ENCODE data around the gene DTX1.
"Not testable (repeated sequence)": the region's sequence is repeated elsewhere in the genome, so short reads cannot be mapped to it uniquely, and the experiment has no call there.

Gene DTX1

DNA sequence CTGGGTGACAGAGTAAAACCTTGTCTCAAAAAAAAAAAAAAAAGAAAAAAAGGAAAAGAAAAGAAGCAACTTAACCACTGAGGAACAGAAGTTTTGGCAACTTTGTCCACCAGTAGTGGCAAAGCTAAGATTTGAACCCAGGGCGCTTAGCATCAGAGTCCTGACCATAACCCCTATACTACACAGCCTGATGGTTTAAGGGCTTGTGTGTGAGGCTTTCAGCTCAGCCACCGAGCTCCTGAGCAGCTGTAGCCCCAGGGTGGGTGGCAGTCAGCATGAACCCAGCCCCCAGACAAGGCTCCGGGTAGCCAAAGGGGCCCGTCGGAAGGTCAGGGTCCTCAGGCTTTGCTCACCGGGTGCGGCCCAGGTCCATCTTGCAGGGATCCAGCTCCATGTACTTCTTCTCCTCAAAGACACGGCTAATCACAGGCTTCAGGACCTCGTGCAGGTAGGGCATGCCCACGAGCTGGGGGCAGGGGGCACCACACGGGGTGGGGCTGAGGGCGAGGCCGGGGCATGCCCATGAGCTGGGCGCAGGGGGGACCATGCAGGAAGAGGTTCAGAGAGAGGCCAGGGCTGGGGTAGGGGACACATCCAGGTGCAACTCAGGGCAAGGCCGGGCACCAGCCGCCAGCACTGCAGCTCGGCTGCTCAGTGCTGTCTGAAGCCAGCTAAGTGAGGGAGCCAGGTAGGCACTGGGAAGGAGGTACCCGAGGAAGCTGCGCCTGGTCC lies 58.1 kb downstream of the DTX1 start:
- no peak for DNase-seq (ENCODE audit: low read depth)

DNA sequence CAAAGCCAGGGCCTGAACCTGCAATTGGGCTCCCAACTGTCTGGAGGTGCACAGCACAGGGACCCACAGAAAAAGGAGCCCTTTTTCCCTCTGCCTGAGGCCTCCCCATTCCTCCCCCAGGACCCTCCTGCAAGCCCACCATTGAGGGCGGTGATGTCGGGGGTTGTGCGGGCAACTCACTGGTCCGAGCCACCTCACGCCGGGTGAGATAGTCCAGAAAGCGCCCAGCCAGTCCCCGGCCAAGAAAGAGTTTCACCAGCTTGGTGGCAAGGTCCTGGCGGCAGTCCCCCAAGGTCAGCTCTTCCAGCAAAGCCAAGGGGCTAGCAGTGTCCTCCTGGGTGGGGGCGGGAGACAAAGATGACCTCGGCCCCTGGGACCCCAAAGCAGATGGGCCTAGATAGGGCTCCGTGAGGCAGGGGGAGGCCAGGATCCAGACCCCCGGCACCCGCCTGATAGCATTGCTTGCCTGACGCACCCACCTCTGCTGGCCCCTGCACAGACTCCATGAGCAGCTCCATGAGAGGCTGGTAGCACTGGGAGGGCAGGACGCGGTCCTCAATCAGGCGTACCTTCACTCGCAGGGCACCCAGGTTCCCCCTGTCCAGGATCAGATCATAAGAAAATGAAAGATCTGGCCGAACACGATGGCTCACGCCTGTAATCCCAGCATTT lies 59.1 kb downstream of the DTX1 start:
- no peak for DNase-seq (ENCODE audit: low read depth)

DNA sequence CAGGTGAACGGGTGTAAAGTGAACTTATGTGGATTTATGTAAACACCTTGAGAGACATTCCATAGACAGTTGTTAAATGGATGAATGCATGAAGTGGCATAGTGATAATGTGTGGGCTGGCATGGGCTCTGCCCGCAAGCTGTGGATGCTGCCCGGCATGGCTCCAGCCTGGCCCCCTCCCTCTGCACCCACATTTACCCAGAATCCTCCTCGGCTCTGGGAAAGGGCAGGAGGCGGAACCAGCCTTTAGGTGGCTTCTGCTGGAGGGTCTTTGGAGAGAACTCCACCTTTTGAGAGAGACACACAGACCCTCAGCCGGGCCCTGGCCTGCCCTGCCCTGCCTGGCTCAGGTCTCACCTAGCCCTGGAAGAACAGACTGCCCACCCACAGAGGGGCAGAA lies 60.3 kb downstream of the DTX1 start:
- no peak for DNase-seq (ENCODE audit: low read depth)

DNA sequence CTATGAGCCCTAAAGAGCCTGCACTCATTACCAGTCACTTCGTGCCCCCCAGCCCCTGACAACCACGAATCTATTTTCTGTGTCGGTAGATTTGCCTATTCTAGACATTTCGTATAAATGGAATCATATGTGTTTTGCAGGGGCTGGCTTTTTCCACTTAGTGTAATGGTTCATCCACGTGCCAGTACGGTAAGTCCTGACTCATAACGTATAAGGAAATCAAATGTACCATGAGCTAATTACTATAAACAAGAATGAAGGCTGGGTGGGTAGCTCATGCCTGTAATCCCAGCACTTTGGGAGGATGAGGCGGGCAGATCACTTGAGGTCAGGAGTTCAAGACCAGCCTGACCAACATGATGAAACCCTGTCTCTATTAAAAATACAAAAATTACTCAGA lies 61.2 kb downstream of the DTX1 start:
- DNase-seq (ENCODE audit: low read depth): not testable (repeated sequence)

DNA sequence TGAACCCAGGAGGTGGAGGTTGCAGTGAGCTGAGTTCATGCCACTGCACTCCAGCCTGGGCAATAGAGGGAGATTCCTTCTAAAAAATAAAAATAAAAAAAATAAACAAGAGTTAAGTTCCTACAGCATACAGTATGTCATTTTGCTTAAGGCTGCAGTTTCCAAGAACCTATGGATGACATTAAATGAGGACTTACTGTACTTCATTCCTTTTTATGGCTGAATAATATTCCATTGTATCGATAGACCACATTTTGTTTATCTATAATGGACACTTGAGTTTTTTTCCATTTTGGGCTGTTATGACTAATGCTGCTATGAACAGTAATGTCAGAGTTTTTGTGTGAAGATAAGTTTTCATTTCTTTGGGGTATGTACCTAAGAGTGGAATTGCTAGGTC lies 61.6 kb downstream of the DTX1 start:
- no peak for DNase-seq (ENCODE audit: low read depth)

DNA sequence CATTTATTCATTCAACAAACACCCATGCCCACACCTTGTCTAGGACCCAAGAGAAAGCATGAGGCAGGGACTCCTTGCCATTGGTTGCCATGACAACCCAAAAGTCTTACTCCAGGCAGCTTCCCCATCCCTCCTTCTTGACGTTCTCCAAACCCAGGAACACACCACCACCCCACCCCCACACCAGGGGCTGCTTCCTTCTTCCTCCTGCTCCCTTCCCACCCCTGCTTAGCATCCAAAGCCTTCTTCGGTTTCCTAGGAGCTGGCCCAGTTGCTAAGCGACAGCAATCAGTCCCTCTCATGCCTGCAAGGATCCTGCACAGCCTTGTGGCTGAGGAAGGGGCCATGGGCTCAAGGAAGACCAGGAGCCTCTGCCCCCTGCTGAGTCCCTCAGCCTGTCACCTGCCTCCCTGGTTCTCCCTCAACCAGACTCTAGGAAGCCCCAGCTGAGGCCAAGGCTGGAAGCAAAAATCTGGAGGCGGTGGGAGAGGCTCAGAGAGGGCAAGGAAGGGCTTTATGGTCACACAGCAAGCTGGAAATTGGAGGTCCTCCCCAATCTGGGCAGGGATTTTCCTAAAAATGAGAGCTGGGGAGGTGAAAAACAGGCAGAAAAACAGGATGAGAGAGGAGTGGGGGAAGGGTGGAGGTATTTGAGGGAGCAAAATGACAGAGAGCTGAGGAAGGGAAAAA lies 63.6 kb downstream of the DTX1 start:
- DNase-seq (ENCODE audit: low read depth): no peak

DNA sequence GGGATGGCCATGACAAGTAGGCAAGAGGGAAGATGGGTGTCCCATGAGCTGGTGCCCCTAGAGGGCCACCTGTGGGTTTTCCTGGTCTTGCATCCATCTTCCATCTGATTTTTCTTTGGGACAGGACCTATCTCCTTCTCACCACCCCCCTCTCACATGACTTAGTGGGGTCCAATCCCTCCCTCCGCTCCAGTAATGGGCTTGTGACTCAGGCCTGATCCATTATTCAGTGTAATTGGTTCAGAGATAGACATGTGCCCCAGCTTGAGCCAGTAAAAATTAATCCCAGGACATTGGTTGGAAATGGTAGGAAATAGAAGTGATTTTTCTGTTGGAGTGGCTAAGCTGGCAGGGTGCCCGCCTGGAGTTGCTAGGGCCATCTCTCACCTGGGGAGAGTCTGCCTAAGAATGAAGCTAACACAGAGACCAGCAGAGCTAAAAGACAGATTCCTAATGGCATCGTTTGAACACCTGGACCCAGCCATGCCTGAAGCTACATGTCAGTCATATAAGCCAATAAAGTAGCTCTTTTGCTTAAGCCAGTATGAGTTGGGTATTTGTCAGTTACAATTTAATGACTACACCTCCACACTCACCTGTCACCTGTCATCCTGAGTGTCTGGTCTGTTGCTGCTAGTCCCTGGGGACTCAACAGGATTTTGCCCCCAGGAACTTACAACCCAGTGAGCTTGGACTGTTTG lies 64.3 kb downstream of the DTX1 start:
- DNase-seq (ENCODE audit: low read depth): no peak

DNA sequence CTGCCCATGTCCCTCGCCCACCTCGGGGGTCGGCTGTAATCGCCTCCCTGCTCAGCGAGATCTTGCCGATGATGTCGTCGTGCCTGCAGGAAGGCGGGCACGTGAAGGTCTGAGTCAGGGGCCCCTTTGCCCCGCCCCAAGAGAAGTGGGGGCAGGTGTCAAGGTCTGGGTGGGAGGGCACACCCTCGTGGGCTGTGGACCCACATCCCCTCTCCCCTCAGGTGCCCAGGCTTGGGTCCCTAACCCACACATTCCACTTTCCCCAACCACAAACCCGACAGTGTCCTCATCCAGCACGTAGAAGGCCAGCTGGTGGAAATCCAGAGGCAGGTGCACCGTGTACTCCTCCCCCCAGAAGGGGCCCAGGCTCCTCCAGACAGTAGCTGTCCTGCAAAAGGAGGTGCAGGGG lies 71.3 kb downstream of the DTX1 start:
- no peak for DNase-seq (ENCODE audit: low read depth)

DNA sequence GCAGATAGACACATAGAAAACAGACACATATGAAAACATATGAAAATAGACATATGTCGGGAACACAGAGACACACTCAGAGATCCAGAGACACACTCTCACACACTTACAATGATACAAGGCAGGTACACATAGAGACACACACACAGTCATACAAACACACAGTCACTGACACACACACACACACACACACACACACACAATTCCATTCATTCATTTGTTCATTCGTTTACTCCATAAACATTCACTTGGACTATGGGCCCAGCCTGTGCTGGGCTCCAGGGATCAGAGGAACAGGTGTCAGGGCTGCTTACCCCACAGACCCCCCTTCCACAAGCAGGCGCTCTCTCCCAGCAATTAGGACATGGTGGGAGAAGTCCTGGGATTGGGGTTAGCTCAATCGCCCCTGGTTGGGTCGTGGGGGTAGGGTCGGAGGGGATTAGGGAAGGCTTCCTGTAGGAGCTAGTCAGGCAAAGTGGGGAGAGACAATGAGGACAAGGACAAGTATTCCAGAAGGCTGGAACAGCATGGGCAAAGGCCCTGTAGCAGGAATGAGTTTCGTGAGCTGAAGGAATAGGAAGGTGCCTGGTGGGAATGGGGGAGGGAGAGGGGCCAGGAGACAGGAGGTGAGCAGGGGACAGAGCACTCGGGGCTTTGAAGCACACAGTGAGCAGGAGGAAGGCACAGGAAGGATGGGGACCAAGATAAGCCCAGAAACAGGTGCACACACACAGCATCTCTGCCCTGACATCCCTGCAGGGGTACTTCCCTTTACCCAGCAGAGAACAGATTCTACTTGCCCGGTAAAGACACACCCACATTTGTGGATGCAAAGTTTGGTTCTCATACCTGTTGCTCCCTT lies 72.5 kb downstream of the DTX1 start:
- DNase-seq (ENCODE audit: low read depth): no peak

DNA sequence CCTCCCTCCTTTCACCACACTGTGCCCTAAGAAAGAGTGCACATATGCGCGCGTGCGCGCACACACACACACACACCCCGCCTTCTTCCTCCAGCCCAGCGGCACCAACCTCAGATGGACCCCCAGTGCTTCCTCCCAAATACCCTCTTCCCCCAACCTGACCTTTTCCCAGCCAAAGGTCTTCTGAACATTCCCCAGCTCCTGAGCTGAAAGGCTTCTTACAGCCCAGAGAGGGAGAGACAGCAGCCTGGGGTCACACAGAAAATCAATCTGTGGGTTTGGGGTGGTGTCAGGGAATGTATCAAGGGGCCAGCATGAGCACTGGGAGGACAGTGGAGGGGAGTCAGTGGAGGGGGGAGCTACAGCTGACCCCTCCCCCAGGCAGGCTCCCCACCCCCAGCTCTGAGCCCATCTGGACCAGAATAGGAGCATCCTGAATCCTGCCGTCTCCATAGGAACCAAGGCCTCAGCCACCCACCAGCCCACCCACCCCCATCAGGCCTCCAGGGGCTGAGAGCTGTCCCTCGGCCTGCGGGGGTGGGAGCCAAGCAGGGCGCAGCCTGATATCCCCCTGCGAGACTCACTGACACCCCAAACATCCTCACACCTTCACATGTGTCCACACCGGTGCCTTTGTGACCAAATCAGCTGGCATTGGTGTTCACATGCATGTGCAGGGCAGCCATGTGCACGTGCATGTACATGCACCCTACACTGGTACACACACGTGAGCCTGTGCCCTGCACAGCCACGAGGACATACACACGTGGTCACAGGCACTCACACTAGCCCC lies 73.3 kb downstream of the DTX1 start:
- no peak for DNase-seq (ENCODE audit: low read depth)

DNA sequence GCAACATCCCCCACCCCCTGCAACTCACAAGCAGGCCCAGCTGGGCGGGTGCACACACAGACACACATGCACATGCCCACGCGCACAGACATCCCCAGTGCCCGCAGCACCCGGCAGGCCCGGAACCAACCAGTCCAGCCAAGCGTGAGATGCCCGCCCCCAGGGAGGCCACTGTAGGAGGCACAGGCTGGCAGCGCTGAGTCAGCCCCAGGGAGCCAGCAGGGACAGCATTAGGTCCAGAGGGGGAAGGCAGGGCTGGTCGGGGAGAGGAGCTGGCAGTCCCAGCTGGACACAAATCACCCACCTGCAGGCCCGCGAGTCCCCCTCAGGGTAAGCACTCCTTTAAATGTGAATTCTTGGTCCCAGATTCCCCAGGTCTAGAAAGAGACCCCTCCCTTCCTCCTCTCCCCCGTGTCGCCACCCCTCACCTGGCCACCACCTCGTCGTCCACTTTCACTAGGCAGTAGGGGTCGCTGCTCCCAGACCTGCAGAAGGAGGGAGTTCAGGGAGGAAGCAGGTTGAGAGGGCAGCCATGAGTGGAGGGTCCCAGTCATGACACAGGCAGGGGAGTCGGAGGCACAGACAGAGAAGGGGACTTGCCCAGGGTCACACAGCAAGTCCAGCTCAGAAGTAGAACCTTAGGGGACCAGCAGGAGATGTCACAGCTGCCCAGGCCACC lies 74.1 kb downstream of the DTX1 start:
- no peak for DNase-seq (ENCODE audit: low read depth)

DNA sequence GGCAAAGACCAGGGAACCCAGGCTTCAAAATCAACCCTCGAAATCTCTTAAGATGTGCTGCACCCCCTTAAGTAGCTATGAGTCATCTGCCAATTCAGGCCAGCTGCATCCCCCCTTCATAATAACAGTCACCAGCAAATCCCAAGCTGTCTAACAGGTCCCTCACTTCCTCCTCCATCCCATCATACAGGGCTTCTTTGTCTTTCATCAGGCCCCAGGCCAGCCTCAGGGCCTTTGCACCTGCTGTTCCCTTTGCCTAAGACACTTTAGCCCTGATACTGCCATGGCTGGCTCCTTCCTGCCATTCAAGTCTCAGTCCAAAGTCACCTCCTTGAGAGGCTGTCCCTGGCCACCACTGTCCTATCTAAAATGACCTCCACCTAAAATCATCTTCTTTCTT lies 75.0 kb downstream of the DTX1 start:
- no peak for DNase-seq (ENCODE audit: low read depth)

DNA sequence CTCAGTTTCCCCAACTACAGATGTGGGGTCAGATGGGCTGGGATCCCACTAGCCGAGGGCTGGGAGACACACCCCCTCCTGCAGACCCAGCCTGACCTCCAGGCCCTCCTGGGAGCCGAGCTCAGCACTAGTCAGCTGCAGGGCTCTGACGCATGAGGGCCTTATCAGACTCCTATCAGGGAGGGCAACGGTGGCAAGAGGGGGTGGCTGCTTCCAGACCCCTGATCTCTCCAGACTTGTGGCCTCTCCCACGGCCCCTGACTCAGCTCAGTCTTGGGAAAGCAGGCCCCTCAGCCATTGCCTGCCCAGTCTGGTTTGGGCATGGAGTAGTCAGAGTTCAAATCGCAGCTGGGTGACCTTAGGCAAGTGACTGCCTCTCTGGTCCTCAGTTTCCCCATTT lies 76.5 kb downstream of the DTX1 start:
- DNase-seq (ENCODE audit: low read depth): no peak

DNA sequence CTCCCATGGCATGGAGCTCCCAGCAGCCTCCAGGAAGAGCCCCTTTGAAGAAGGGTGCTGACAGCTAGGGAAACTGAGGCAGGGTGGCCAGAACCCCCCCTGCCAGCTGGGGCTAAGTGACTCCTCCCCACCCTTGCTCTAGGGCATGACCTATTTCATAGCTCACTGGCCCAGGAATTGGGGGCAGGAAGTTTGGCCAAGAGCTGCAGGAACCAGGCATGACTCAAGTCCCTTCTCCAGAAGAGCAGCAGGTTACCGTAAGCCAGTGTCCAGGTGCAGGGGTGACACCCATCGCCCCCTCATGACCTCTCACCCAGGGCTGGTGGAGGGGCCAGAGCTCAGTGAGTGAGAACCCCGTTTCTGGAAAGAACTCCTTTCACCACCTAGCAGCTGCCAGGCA lies 77.1 kb downstream of the DTX1 start:
- DNase-seq (ENCODE audit: low read depth): no peak

DNA sequence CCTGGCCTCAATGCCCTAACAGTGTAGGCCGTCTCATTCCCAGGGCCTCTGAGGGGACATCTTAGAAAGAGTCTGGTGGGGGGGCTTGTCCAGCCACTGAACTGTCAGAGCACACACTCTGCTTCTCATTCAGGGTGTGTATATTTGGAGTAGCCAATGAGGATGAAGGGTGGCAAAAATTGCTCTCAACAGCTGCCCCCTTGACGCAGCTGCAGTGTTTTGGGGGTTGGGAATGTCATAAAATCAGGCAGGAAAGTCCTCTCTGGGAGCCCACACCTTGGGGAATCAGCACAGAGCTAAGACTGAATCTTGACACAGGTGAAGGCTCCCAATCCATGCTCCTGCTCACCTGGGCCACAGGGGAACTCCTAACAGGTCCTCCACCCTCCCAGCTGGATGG lies 77.5 kb downstream of the DTX1 start:
- no peak for DNase-seq (ENCODE audit: low read depth)

DNA sequence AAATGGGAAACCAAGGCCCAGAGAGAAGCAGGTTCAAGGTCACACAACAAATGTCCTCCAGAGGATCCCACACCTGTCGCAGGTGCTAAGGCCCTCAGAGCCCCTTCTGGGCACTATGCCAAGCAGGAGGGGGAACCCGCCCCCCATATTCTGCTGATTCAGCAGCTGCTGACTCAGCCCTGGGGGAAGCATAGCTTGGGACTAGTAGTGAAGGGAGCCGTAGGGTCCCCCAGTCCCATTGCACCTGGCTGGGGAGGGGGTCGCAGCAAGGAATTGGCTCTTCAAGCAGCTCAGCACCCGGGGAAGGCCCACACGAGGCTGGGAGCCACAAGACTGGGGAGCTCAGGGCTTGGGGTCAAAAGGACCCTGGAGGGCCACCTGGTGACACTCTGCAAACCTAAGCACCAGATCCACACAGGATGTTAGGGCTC lies 78.0 kb downstream of the DTX1 start:
- no peak for DNase-seq (ENCODE audit: low read depth)

DNA sequence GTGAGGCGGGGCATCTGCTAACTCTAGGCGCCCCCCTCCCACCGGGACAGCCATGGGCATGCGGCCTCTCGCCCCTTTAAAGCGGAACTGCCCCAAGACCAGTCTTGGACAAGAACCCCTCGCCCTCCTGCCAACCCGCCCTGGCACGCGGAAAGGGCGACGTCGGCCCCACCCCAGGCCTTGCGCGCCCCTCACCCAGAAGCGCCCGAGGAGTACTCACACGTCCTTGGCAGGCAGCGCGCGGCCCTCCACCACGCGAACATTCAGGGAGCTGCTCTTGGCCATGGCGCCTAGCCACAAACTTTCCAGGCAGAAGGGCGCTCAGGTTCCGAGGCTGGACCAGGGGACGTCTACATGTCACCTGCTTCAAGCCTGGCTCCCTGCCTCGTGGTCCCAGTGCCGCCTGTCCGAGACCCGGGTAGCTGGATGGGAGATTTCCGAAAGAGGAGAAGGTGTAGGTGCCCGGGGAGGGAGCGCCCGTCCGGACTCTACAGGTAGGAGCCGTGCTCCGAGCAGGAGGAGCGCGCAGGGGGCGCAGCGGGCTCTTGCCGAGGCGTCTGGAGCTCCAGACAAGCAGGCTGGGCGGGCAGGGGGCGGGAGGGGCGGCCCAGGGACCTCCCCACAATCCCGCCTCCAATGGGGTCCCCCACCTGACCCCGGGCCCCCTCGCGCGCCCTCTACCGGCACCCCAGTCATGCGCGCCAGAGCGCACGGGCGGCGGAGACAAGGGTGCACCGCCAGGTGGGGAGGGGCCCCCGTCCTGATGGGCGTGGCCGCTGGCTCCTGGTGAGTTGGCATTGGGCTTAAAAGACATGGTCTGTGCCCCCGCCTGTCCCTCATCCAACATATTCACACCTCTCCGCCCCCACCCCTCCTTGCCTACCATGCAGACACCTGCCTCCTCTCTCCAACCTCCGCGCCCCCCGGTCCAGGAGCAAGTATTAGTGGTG lies 78.9 kb downstream of the DTX1 start, which contains the start of gene RASAL1:
RASAL1 (minus strand) TSS at position 584 of the 950 bp plus-strand sequence; CDS start at position 285, 299 bp downstream.
- DNase-seq (ENCODE audit: low read depth): no peak

DNA sequence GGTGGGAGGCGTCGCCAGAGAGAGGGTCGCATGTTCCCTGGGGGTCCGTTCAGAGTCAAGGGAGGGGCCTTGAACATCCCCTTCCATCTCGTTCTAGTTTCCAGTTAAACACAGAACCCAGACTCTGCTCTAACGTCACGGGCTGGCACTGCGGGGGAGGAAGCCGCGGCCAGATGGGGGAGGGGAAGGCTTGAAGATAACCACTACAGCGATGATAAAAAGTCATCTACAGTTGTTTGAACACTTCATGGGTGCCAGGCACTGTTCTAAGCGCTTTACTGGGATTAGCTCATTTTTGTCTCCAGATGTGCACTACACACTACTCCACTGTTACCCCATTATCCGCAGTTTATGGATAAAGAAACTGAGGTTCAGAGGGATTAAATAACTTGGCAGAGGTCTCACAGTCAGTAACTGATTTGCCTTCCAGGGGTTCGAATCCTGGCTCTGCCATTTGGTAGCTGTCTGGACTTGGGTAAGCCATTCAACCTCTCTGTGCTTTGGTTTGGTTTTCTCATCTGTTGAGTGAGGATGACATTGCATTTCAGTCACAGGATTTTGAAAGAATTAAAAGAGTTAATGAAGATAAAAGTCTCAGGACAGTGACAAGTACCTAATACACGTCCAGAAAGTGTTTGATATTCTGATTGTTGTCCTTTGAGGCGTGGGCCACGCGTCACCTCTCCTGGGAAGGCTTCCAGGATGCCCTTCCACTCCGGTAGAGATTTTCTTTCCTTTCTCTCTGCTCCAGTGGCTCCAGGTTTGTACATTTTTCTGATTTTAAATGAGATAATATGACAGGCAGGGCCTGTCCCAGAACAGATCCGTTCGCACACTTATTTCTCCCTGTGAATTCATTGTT lies 79.8 kb downstream of the DTX1 start:
- DNase-seq (ENCODE audit: low read depth): no peak

All from GM04504 (cell line).